HFFc6 (cell line): ENCODE results near the gene MYO18A. TPM values are rescaled to one million over a fixed set of nuclear protein-coding genes. Genes with fewer than 3 reads are reported as not detected.

ENCODE experiments used
- DNase-seq: peaks from one replicate; pipeline ENCODE4 v3.0.0-alpha.2; 2018
- H3K27ac Mint-ChIP-seq: 2 replicates; pipeline ENCODE4 v1.8.0; 2020; ENCODE audit warnings: mild to moderate bottlenecking, mixed read lengths
- H3K27me3 Mint-ChIP-seq: 2 replicates; pipeline ENCODE4 v1.8.0; 2021; ENCODE audit warnings: mild to moderate bottlenecking, moderate library complexity, mixed read lengths; ENCODE audit not compliant: insufficient read depth
- H3K36me3 Mint-ChIP-seq: 2 replicates; pipeline ENCODE4 v1.8.0; 2021; ENCODE audit warnings: low read depth, mixed read lengths
- H3K4me1 Mint-ChIP-seq: 2 replicates; pipeline ENCODE4 v1.8.0; 2020; ENCODE audit warnings: low read depth, mixed read lengths
- H3K4me3 Mint-ChIP-seq: 2 replicates; pipeline ENCODE4 v1.8.0; 2020; ENCODE audit warnings: mild to moderate bottlenecking, moderate library complexity, mixed read lengths
- H3K9me3 Mint-ChIP-seq: 2 replicates; pipeline ENCODE4 v1.8.0; 2020; ENCODE audit warnings: mild to moderate bottlenecking, mixed read lengths
- total RNA-seq, 6 experiments: library from RNA; stranded (reverse); fragmentation: NEBNext Ultra II Directional; extraction: Animal tissue kit (Norgen Biotek cat#: 25700); gene quantifications; 2 replicates in 1 of 6; 3 replicates in 5 of 6; pipeline ENCODE4 v1.2.3, GENCODE V29; 2021
- TF ChIP-seq, protein P1 (sequence below): fragments of 200-600 bp; sonication (generic); IDR thresholded peaks from 2 replicates; pipeline ENCODE4 v1.5.0; 2021; ENCODE audit warnings: antibody characterized with exemption, mild to moderate bottlenecking

The MYO18A gene
- total RNA-seq, 6 experiments from 2014 or later, result 39.2 to 57.7 (median 42.9) TPM

DNA sequence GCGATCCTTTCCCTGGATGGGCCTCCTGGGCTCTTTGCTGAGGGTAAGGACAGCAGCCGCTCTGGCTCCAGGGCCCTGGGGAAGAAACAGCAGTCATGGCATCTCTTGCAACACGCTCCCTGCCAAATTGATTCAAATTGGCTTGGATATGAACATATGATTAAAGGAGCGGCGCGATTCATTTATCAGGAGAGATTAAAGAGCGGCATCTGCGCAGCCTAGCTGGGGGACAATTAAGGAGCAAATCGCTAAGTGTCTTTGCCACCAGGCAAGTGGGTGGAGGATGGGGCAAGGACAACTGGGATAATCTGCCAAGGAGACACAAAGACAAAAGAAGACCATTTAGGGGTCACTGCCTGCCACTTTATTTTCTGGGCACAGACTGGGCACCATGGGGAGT is 109.4 kb downstream of the MYO18A start:
- Mint-ChIP-seq H3K27me3 (peaks cover 34% of the 10 kb centered on the region), H3K4me3 (no peak overlapping the region), H3K27ac (no peak overlapping the region), H3K36me3 (no peaks in the 10 kb centered on the region), H3K4me1 (no peaks in the 10 kb centered on the region), H3K9me3 (no peaks in the 10 kb centered on the region)
- TF ChIP-seq, protein P1, sequence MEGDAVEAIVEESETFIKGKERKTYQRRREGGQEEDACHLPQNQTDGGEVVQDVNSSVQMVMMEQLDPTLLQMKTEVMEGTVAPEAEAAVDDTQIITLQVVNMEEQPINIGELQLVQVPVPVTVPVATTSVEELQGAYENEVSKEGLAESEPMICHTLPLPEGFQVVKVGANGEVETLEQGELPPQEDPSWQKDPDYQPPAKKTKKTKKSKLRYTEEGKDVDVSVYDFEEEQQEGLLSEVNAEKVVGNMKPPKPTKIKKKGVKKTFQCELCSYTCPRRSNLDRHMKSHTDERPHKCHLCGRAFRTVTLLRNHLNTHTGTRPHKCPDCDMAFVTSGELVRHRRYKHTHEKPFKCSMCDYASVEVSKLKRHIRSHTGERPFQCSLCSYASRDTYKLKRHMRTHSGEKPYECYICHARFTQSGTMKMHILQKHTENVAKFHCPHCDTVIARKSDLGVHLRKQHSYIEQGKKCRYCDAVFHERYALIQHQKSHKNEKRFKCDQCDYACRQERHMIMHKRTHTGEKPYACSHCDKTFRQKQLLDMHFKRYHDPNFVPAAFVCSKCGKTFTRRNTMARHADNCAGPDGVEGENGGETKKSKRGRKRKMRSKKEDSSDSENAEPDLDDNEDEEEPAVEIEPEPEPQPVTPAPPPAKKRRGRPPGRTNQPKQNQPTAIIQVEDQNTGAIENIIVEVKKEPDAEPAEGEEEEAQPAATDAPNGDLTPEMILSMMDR, result no peak
- no peak for DNase-seq

DNA sequence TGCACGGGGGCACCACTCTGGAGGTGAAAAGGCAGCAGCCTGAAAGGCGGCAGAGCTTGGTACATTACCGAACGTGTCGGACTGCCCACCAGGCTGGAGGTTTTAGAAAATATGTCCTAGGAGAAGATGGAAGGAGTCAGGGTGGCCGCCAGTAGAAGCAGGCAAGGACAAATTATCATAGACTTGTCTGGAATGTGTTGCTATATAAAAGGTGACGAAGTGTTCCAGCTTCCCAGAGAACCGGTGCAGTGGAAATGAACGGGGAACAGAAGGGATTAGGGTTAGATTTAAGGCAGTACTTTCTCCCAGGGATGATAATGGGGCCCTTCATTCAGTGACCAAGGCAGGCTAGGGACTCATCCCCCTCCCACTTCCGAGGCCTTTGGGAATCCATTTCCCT is 109.9 kb downstream of the MYO18A start:
- H3K27ac Mint-ChIP-seq, result no peak overlapping the region
- H3K9me3 Mint-ChIP-seq, result no peaks in the 10 kb centered on the region

DNA sequence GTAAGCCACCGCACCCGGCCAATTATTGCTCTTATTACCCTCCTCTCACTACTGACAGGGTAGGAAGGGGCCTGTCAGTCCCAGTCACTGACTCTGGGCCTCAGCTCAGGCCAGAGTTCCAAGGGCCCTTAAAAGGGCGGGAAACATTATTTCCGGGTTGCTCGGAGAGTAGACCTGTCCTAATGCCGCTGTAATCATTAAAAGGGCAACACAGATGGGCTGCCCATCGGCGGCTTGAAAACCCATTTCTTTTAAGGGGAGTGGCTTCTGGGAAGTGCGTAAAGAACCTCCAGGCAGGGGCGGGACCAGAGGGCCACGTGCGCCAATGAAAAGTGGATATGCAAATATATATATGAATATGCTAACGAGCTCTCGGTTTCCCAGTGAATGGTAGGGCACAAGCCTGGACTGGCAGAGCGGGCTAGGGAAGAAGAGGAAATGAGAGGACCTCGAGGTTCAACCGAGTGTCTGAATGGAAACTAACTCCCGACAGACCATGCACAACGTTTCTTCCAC is 110.6 kb downstream of the MYO18A start:
- H3K4me3 Mint-ChIP-seq, result no peak overlapping the region
- DNase-seq, result no peak
- TF ChIP-seq, protein P1, result no peak
- no peaks in the 10 kb centered on the region for H3K36me3 Mint-ChIP-seq
- H3K4me1 Mint-ChIP-seq, result no peaks in the 10 kb centered on the region
- no peak overlapping the region for H3K27ac Mint-ChIP-seq
- peaks cover 43% of the 10 kb centered on the region for H3K27me3 Mint-ChIP-seq
- no peaks in the 10 kb centered on the region for H3K9me3 Mint-ChIP-seq

More for the DNA sequence above, 109.9 kb downstream of the MYO18A start:
- H3K27me3 Mint-ChIP-seq, result peaks cover 36% of the 10 kb centered on the region
- TF ChIP-seq, protein P1, result no peak
- no peak for DNase-seq
- H3K4me3 Mint-ChIP-seq, result no peak overlapping the region
- H3K36me3 Mint-ChIP-seq, result no peaks in the 10 kb centered on the region
- H3K4me1 Mint-ChIP-seq, result no peaks in the 10 kb centered on the region

DNA sequence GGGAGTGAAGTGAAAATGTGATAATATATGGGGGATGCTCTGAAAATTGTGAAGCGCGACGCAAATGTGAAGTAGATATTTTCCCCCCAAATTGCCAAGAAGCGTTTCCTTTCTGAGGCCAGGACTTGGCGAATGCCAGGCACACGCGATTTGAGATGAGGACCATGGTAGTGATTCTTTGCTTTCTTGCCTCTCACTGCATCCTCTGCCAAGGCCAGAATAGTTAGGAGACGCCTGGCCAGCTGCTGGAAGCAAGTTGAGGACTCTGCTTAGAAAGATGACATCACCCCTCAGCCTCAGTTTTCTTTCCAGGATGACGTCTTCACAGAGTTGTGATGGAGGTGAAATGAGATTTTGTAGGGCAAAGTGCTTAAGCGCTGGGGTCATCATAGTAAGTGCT is 111.4 kb downstream of the MYO18A start:
- Mint-ChIP-seq H3K4me3 (no peak overlapping the region), H3K9me3 (no peaks in the 10 kb centered on the region), H3K36me3 (no peaks in the 10 kb centered on the region), H3K27me3 (peaks cover 43% of the 10 kb centered on the region), H3K27ac (no peak overlapping the region), H3K4me1 (no peaks in the 10 kb centered on the region)
- no peak for DNase-seq
- TF ChIP-seq, protein P1, result no peak

DNA sequence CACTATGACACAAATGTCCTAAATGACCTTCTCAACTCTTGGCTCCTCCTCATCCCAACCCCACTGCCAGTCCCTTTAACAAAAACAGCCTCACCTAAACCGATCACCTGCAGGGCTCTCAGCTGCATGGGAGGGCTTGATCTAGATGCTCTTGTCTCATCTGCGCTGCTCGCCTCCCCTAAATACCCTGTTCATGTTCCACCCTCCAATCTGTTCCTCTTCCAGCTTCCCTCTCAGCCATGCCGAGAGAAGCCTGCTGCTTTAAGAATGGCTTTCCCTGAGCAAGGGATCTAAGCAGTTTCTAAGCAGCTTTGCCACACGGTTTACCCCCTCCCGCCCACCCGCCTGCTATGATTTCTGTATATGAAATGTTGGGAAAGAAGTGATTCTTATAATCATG is 113.6 kb downstream of the MYO18A start:
- Mint-ChIP-seq H3K4me1 (no peaks in the 10 kb centered on the region), H3K27me3 (peaks cover 54% of the 10 kb centered on the region), H3K9me3 (no peaks in the 10 kb centered on the region), H3K36me3 (no peaks in the 10 kb centered on the region), H3K27ac (no peak overlapping the region), H3K4me3 (no peak overlapping the region)
- TF ChIP-seq, protein P1, result no peak
- no peak for DNase-seq

DNA sequence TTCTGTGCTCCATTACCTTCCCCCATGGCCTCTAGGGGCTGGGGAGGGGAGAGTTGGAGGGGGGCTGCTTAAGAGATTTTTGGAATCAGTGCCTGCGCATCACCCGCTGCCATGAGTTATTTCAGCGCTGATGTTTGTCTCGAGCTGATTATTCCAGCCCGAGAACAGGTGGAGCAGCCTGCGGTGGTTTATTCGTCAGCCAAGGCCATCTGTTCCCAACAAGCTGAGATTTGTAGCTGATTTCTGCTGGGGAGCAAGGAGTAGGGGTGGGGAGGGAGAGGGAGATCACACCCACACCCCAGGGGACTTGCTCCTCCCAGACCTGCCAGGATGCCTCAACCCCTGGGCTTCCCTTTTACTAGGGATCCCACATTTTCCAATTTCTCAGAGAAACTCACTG is 114.2 kb downstream of the MYO18A start:
- H3K4me3 Mint-ChIP-seq, result no peak overlapping the region
- no peaks in the 10 kb centered on the region for H3K4me1 Mint-ChIP-seq
- DNase-seq, result no peak
- no peak overlapping the region for H3K27ac Mint-ChIP-seq
- H3K9me3 Mint-ChIP-seq, result no peaks in the 10 kb centered on the region
- H3K36me3 Mint-ChIP-seq, result no peaks in the 10 kb centered on the region
- TF ChIP-seq, protein P1, result no peak
- peaks cover 59% of the 10 kb centered on the region for H3K27me3 Mint-ChIP-seq
